ENCODE data around the gene NR2F2.

- TF ChIP-seq CTCF (IDR thresholded peaks at IDR 0.05 in 4 of 5, conservative IDR thresholded peaks at IDR 0.05 in 1 of 5), result no peak
- TF ChIP-seq POLR2A (IDR thresholded peaks at IDR 0.05), result no peak
These were observed 443 bp upstream of the NR2F2 start for GRCh38 chr15:96330064-96330449.
